CD4-positive, alpha-beta T cell treated with Interleukin-10 for 1 hour (primary cell): ENCODE results near the gene PDE10A.

ENCODE experiments used
- DNase-seq: peaks from one replicate; pipeline ENCODE4 v3.0.0-alpha.2; 2020

The PDE10A gene

GRCh38 chr6:165677091-165677490 is 14.1 kb upstream of the PDE10A start:
- DNase-seq, result no peak

GRCh38 chr6:165676435-165677068 is 13.5 kb upstream of the PDE10A start:
- DNase-seq, result no peak

- no peak for DNase-seq
These were observed 12.1 kb upstream of the PDE10A start for GRCh38 chr6:165675120-165675519.

GRCh38 chr6:165674155-165675029 is 11.4 kb upstream of the PDE10A start:
- no peak for DNase-seq

GRCh38 chr6:165671222-165671768 is 8.3 kb upstream of the PDE10A start:
- DNase-seq, result no peak

GRCh38 chr6:165668951-165669350 is 5.9 kb upstream of the PDE10A start:
- DNase-seq, result no peak

- DNase-seq, result no peak
These were observed 2.3 kb upstream of the PDE10A start for GRCh38 chr6:165665384-165665672.

GRCh38 chr6:165664559-165665383 is 1.7 kb upstream of the PDE10A start:
- DNase-seq, result no peak

GRCh38 chr6:165663736-165664558 is 906 bp upstream of the PDE10A start:
- DNase-seq, result no peak

GRCh38 chr6:165663377-165663735 is 315 bp upstream of the PDE10A start:
- DNase-seq, result no peak

GRCh38 chr6:165662041-165662748 is 846 bp downstream of the PDE10A start:
- no peak for DNase-seq

GRCh38 chr6:165661664-165662025 is 1.4 kb downstream of the PDE10A start:
- DNase-seq, result no peak

GRCh38 chr6:165660857-165661663 is 2.0 kb downstream of the PDE10A start:
- no peak for DNase-seq

GRCh38 chr6:165659945-165660856 is 2.8 kb downstream of the PDE10A start:
- DNase-seq, result no peak

GRCh38 chr6:165658395-165659058 is 4.5 kb downstream of the PDE10A start:
- DNase-seq, result no peak

- no peak for DNase-seq
These were observed 5.7 kb downstream of the PDE10A start for GRCh38 chr6:165657325-165657680.

- no peak for DNase-seq
These were observed 6.3 kb downstream of the PDE10A start for GRCh38 chr6:165656581-165657324.

- DNase-seq, result no peak
These were observed 7.8 kb downstream of the PDE10A start for GRCh38 chr6:165655191-165655590.

GRCh38 chr6:165654144-165654543 is 8.9 kb downstream of the PDE10A start:
- no peak for DNase-seq
